HG02623 (cell line): ENCODE measurements around the gene GARIN1A.

Experiments used
- ATAC-seq: cut with Tn5 transposase; IDR thresholded peaks from one replicate; pipeline ENCODE4 v1.9.1; 2021; ENCODE audit warnings: moderate library complexity; ENCODE audit not compliant: unreplicated experiment

Gene GARIN1A

DNA sequence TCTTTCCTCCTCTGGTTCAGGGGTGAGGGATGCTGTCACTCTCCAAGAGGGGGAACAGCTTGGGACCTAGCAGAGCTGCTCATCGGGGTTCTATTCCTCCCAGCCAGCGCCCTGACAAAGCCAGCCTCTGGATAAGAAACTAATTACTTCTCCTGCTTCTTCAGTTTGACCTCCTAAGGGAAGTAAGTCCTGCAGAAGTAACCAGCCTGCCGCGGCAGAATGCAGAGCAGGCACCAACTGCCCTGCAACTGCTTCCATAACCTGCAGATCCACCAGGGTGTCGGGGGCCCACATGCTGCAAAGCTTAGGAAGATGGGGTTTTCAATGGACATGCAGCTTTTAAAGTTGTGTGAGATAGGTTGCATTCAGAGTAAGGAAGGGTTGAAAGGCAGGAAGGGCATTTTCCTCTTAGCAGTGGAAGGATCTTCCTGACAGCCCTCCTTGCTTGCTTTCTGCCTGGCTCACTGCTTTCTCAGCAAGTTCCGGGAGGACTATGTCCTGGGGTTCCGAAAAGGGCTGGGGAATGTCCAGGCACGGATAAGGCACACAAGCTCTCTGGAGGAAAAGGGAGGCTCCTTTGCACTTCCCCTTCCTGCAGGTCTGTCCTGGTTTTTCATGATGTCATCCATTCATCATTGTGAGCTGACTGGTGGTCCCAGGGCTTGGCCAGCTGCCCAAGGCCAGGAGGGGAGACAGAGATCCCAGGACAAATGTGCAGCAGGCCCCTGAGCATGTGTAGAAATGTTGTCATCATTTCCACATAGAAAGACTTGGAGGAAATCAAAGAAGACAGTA lies 42.8 kb downstream of the GARIN1A start:
- no peak for ATAC-seq

DNA sequence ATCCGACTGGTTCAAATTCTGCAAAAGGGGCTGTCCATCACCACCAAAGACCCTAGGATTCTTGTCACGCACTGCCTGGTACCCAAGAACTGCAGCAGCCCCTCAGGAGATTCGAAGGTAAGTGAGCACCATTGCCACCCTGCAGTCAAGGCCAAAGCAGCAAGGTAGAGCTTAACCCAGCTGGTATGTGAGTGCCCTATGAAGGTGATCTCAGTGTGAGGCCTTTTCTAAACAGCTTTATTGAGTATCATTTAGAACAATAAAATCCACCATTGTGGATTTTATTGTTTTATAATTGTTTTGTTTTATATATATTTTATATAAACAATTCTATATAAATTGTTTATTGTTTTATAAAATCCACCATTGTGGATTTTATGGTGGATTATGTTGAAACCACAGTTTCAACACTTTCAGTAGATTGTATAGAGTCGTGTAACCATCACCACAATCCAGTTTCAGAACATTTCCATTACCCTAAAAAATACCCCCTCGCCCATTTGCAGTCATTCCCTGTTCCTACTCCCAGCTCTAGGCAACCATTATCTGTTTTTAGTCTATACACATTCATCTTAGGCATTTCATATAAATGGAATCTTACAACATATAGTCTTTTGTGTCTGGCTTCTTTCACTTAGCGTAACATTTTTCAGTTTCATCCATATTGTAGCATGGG lies 47.0 kb downstream of the GARIN1A start:
- ATAC-seq, result no peak

DNA sequence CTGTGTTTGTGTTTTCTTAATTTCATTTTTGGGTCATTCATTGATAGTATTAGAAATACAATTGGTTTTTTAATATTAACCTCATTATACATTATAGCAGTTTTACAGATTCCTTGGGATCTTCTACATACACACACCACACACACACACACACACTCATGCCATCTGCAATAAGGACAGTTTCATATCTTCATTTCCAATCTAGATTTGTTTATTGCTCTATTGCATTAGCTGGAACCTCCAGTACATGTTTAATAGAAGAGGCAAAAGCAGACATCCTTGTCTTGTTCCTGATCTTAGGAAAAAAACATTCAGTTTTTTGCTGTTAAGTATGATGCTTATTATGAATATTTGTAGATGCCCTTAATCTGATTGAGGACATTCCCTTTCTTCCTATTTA lies 49.3 kb downstream of the GARIN1A start:
- ATAC-seq, result no peak
